Parathyroid adenoma (tissue), 2 donors: ENCODE data around the gene NOM1.

Experiments used
- H2AFZ ChIP-seq: fragments of 300-600 bp; sonication (generic); one replicate; pipeline ENCODE4 v1.7.0; 2017; ENCODE audit warnings: antibody characterized with exemption, mild to moderate bottlenecking
- H3K27ac ChIP-seq: fragments of 300-600 bp; sonication (generic); one replicate; pipeline ENCODE4 v1.7.0; 2017
- H3K27me3 ChIP-seq: fragments of 300-600 bp; sonication (generic); one replicate; pipeline ENCODE4 v1.7.0; 2017; ENCODE audit warnings: low read length; ENCODE audit not compliant: control insufficient read depth, insufficient read depth
- H3K36me3 ChIP-seq: fragments of 300-600 bp; sonication (generic); one replicate; pipeline ENCODE4 v1.7.0; 2017; ENCODE audit warnings: low read length; ENCODE audit not compliant: control insufficient read depth, insufficient read depth
- H3K4me1 ChIP-seq: fragments of 300-600 bp; sonication (generic); one replicate; pipeline ENCODE4 v1.7.0; 2017; ENCODE audit warnings: control low read depth
- H3K4me2 ChIP-seq: fragments of 300-600 bp; sonication (generic); one replicate; pipeline ENCODE4 v1.7.0; 2017; ENCODE audit warnings: low read length
- H3K4me3 ChIP-seq: fragments of 300-600 bp; sonication (generic); one replicate; pipeline ENCODE4 v1.7.0; 2017; ENCODE audit warnings: low read depth, low read length
- H3K79me2 ChIP-seq: fragments of 300-600 bp; sonication (generic); one replicate; pipeline ENCODE4 v1.7.0; 2017; ENCODE audit warnings: control low read depth
- H3K9ac ChIP-seq: fragments of 300-600 bp; sonication (generic); one replicate; pipeline ENCODE4 v1.7.0; 2017; ENCODE audit warnings: mild to moderate bottlenecking
- H3K9me3 ChIP-seq: fragments of 300-600 bp; sonication (generic); one replicate; pipeline ENCODE4 v1.7.0; 2017; ENCODE audit warnings: low read length; ENCODE audit not compliant: control insufficient read depth
- CTCF ChIP-seq: fragments of 300-600 bp; sonication (generic); IDR thresholded peaks from one replicate; pipeline ENCODE4 v1.7.0; 2017; ENCODE audit warnings: antibody characterized with exemption, mild to moderate bottlenecking
- donor health status: primary hyperparathyroidism.

NOM1 gene

GRCh38 chr7:156984174-156984891, 34.8 kb downstream of the NOM1 start:
- TF ChIP-seq CTCF: no peak
- no peak overlapping the region for H3K4me3 ChIP-seq
- H3K36me3 ChIP-seq: no peaks in the 10 kb centered on the region
- no peak overlapping the region for H3K9ac ChIP-seq
- no peaks in the 10 kb centered on the region for H3K79me2 ChIP-seq
- H3K27ac ChIP-seq: no peak overlapping the region
- no peaks in the 10 kb centered on the region for H3K4me1 ChIP-seq
- H3K4me2 ChIP-seq: no peak overlapping the region
- no peaks in the 10 kb centered on the region for H3K27me3 ChIP-seq
- H3K9me3 ChIP-seq: no peaks in the 10 kb centered on the region
- no peak overlapping the region for H2AFZ ChIP-seq

GRCh38 chr7:156985101-156985992, 35.8 kb downstream of the NOM1 start:
- no peak overlapping the region for H3K9ac ChIP-seq

GRCh38 chr7:156986378-156986777, 36.9 kb downstream of the NOM1 start:
- Histone ChIP-seq H3K36me3 (no peaks in the 10 kb centered on the region), H3K79me2 (no peaks in the 10 kb centered on the region), H3K4me2 (no peak overlapping the region), H3K27ac (no peak overlapping the region), H3K27me3 (no peaks in the 10 kb centered on the region), H3K9ac (no peak overlapping the region), H3K9me3 (no peaks in the 10 kb centered on the region), H3K4me1 (no peaks in the 10 kb centered on the region), H2AFZ (no peak overlapping the region), H3K4me3 (no peak overlapping the region)
- TF ChIP-seq CTCF: no peak

More at GRCh38 chr7:156985101-156985992, 35.8 kb downstream of the NOM1 start:
- no peak overlapping the region for H3K4me2 ChIP-seq
- no peaks in the 10 kb centered on the region for H3K79me2 ChIP-seq
- no peak overlapping the region for H3K4me3 ChIP-seq
- no peaks in the 10 kb centered on the region for H3K27me3 ChIP-seq
- no peaks in the 10 kb centered on the region for H3K36me3 ChIP-seq
- no peaks in the 10 kb centered on the region for H3K9me3 ChIP-seq
- H3K4me1 ChIP-seq: no peaks in the 10 kb centered on the region
- TF ChIP-seq CTCF: no peak
- H3K27ac ChIP-seq: no peak overlapping the region
- H2AFZ ChIP-seq: no peak overlapping the region

GRCh38 chr7:156988343-156989185, 39.1 kb downstream of the NOM1 start:
- H3K27ac ChIP-seq: no peak overlapping the region
- no peaks in the 10 kb centered on the region for H3K36me3 ChIP-seq
- no peaks in the 10 kb centered on the region for H3K79me2 ChIP-seq
- no peak overlapping the region for H3K4me3 ChIP-seq
- no peak overlapping the region for H3K4me2 ChIP-seq
- no peaks in the 10 kb centered on the region for H3K27me3 ChIP-seq
- no peak overlapping the region for H3K9ac ChIP-seq
- H3K4me1 ChIP-seq: no peaks in the 10 kb centered on the region
- H3K9me3 ChIP-seq: no peaks in the 10 kb centered on the region
- TF ChIP-seq CTCF: no peak
- H2AFZ ChIP-seq: no peak overlapping the region
